Hepatocyte (in vitro differentiated cells): ENCODE results near the gene SLC25A10. TPM values are rescaled to one million over a fixed set of nuclear protein-coding genes. Genes with fewer than 3 reads are reported as not detected.

Source experiments
- DNase-seq: peaks from one replicate; pipeline ENCODE4 v3.0.0-alpha.2; 2016; ENCODE audit warnings: low spot score
- H2AFZ ChIP-seq: fragments of 200-600 bp; sonication (generic); 2 replicates; pipeline ENCODE4 v1.6.0; 2016; ENCODE audit warnings: antibody characterized with exemption, mild to moderate bottlenecking
- H3K27ac ChIP-seq: fragments of 200-600 bp; sonication (generic); 2 replicates; pipeline ENCODE4 v1.5.1; 2016; ENCODE audit warnings: mild to moderate bottlenecking
- H3K27me3 ChIP-seq: fragments of 200-600 bp; sonication (generic); 2 replicates; pipeline ENCODE4 v1.6.1; 2016
- H3K36me3 ChIP-seq: fragments of 200-600 bp; sonication (generic); replicated peaks from 2 replicates; pipeline ENCODE4 v1.5.1; 2016; ENCODE audit warnings: low read depth; ENCODE audit not compliant: insufficient read depth
- H3K4me1 ChIP-seq: fragments of 200-600 bp; sonication (generic); 2 replicates; pipeline ENCODE4 v1.5.1; 2016; ENCODE audit warnings: mild to moderate bottlenecking, moderate library complexity; ENCODE audit not compliant: insufficient read depth
- H3K4me2 ChIP-seq: fragments of 200-600 bp; sonication (generic); 2 replicates; pipeline ENCODE4 v1.6.0; 2016
- H3K4me3 ChIP-seq: fragments of 200-600 bp; sonication (generic); 2 replicates; pipeline ENCODE4 v1.5.1; 2016; ENCODE audit warnings: mild to moderate bottlenecking
- H3K79me2 ChIP-seq: fragments of 200-600 bp; sonication (generic); 2 replicates; pipeline ENCODE4 v1.6.0; 2017; ENCODE audit warnings: mild to moderate bottlenecking
- H3K9me2 ChIP-seq: fragments of 200-600 bp; sonication (generic); replicated peaks from 2 replicates; pipeline ENCODE4 v1.6.0; 2017; ENCODE audit warnings: mild to moderate bottlenecking; ENCODE audit not compliant: insufficient read depth
- H3K9me3 ChIP-seq: fragments of 200-600 bp; sonication (generic); 2 replicates; pipeline ENCODE4 v1.5.1; 2016; ENCODE audit warnings: low read depth, mild to moderate bottlenecking
- H4K20me1 ChIP-seq: fragments of 200-600 bp; sonication (generic); 2 replicates; pipeline ENCODE4 v1.6.0; 2016; ENCODE audit warnings: mild to moderate bottlenecking; ENCODE audit not compliant: insufficient read depth, poor library complexity, severe bottlenecking
- CTCF ChIP-seq: fragments of 200-600 bp; sonication (generic); IDR thresholded peaks from 2 replicates; pipeline ENCODE4 v1.5.1; 2016; ENCODE audit warnings: antibody characterized with exemption, mild to moderate bottlenecking; ENCODE audit not compliant: poor library complexity
- EZH2 ChIP-seq: fragments of 200-600 bp; sonication (generic); IDR thresholded peaks from 2 replicates; pipeline ENCODE4 v1.6.1; 2016; ENCODE audit warnings: antibody characterized with exemption, mild to moderate bottlenecking, borderline replicate concordance
- EZH2phosphoT487 ChIP-seq: fragments of 200-600 bp; sonication (generic); IDR thresholded peaks from one replicate; pipeline ENCODE4 v1.6.1; 2018; ENCODE audit warnings: antibody characterized with exemption, mild to moderate bottlenecking, low read depth, moderate library complexity; ENCODE audit not compliant: unreplicated experiment, severe bottlenecking
- WGBS: methylation state at CpG from one replicate; pipeline ENCODE4 v1.1.6; 2016; ENCODE audit warnings: low lambda C conversion rate; ENCODE audit errors: missing lambda C conversion rate; 5-methylcytosine and 5-hydroxymethylcytosine counted together
- polyA plus RNA-seq: library from polyadenylated mRNA; unstranded; fragments of >200 nt; fragmentation: Nextera tagmentation; extraction: Ambion mirVana; gene quantifications from 2 replicates; pipeline ENCODE4 v1.2.1, GENCODE V29; 2016
- total RNA-seq: library from RNA; depleted of rRNA; stranded (reverse); fragments of >200 nt; gene quantifications from 2 replicates; pipeline ENCODE4 v1.2.3, GENCODE V29; 2014

Gene SLC25A10
- total and polyA plus RNA-seq, 2 experiments from 2014 or later, result 31.3 to 53.2 TPM

GRCh38 chr17:81693509-81694210 is 18.4 kb upstream of the SLC25A10 start:
- TF ChIP-seq EZH2phosphoT487, result no peak
- no peak for TF ChIP-seq CTCF
- no peak for TF ChIP-seq EZH2
- Histone ChIP-seq H3K9me2 (no peaks in the 10 kb centered on the region), H3K9me3 (no peaks in the 10 kb centered on the region), H3K4me1 (no peaks in the 10 kb centered on the region), H4K20me1 (peaks cover 3% of the 10 kb centered on the region), H3K79me2 (peaks cover 21% of the 10 kb centered on the region), H3K27me3 (no peaks in the 10 kb centered on the region), H3K4me3 (no peak overlapping the region), H3K27ac (no peak overlapping the region), H2AFZ (no peak overlapping the region), H3K36me3 (no peaks in the 10 kb centered on the region), H3K4me2 (no peak overlapping the region)
- WGBS, result 93% methylated on average over 23 of the region's 35 CpGs
- no peak for DNase-seq

- Histone ChIP-seq H3K27ac (no peak overlapping the region), H2AFZ (no peak overlapping the region), H3K4me2 (no peak overlapping the region), H3K9me3 (no peaks in the 10 kb centered on the region), H3K4me3 (no peak overlapping the region), H3K27me3 (no peaks in the 10 kb centered on the region), H3K36me3 (no peaks in the 10 kb centered on the region), H4K20me1 (peaks cover 3% of the 10 kb centered on the region), H3K9me2 (no peaks in the 10 kb centered on the region), H3K79me2 (peaks cover 32% of the 10 kb centered on the region), H3K4me1 (no peaks in the 10 kb centered on the region)
- TF ChIP-seq EZH2 (no peak), CTCF (no peak), EZH2phosphoT487 (no peak)
- no peak for DNase-seq
- WGBS, result 97% methylated on average over 19 of the region's 19 CpGs
Measured at GRCh38 chr17:81694810-81695209, 17.3 kb upstream of the SLC25A10 start.

- Histone ChIP-seq H2AFZ (no peak overlapping the region), H3K4me1 (no peaks in the 10 kb centered on the region), H3K27ac (no peak overlapping the region), H3K4me2 (no peak overlapping the region), H3K9me2 (no peaks in the 10 kb centered on the region), H3K79me2 (peaks cover 36% of the 10 kb centered on the region), H3K36me3 (no peaks in the 10 kb centered on the region), H3K4me3 (no peak overlapping the region), H3K27me3 (no peaks in the 10 kb centered on the region), H3K9me3 (no peaks in the 10 kb centered on the region), H4K20me1 (peaks cover 3% of the 10 kb centered on the region)
- TF ChIP-seq EZH2, result no peak
- no peak for TF ChIP-seq CTCF
- TF ChIP-seq EZH2phosphoT487, result no peak
- WGBS, result 87% methylated on average over 6 of the region's 6 CpGs
- DNase-seq, result no peak
Measured at GRCh38 chr17:81695211-81695610, 16.9 kb upstream of the SLC25A10 start.
